Gastroesophageal sphincter (tissue), 3 donors: ENCODE data around the gene FAM83C.

Experiments used
- CTCF ChIP-seq, 4 experiments: fragments of 200-600 bp in 2 of 4; fragments of 450-650 bp in 2 of 4; sonication (generic) in 1 of 4; IDR thresholded peaks; one replicate each; pipeline ENCODE4 v1.5.1; 2017 to 2019; ENCODE audit warnings: antibody characterized with exemption in 4 of 4, mild to moderate bottlenecking in 2 of 4, moderate library complexity in 2 of 4
- EP300 ChIP-seq: sonication (generic); formaldehyde crosslinking; IDR thresholded peaks from one replicate; pipeline ENCODE4 v1.6.1; 2017; ENCODE audit warnings: antibody characterized with exemption, mild to moderate bottlenecking

DNA sequence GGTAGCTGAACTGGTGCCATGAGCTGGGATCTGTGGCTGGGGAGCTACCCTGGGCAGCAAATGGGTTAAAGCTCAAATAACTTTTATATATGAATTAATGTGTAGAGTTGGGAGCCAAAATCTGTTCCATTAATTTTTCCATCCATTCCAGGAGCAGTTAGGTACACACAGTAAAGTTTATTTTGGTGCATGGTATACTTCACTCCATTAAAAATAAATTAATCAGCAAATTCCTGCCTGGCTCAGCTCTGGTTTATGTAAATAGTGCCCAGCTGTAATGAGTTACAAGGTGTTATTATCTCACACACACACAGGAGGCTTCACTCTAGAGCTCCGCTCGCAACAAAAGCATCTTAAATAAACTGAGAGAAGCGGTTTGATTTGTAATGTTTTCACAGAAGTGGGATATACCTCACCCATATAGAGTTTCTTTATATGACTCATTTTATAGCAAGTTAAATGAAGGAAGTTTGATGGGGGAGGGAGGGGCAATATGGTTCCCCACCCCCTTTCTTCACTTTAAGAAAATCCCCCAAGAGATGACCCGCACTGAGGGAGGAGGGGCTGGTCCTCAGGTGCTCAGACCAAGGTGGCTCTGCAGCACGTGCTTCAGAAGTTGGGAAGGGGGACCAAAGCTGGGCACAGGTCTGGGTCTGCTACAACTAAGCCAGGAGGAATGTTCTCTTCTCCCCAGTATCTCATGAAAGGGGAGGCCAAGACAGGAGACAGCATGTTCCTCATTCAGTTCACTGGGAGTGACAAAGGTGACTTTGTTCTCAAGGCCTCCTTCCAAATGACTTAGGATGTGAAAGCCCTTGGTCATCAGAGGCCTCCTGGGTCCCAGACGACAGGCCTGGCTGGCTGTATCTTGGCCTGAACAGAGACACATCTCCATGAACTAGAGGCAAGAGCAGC, 10.5 kb upstream of the FAM83C start:
- TF ChIP-seq CTCF (IDR thresholded peaks at IDR 0.05) (peak in 1 of 4 experiments; percentile 3), EP300 (no peak)
